ENCODE measurements around the gene RBM47.
"Not testable (repeated sequence)": the region's sequence is repeated elsewhere in the genome, so short reads cannot be mapped to it uniquely, and the experiment has no call there.

The RBM47 gene

DNA sequence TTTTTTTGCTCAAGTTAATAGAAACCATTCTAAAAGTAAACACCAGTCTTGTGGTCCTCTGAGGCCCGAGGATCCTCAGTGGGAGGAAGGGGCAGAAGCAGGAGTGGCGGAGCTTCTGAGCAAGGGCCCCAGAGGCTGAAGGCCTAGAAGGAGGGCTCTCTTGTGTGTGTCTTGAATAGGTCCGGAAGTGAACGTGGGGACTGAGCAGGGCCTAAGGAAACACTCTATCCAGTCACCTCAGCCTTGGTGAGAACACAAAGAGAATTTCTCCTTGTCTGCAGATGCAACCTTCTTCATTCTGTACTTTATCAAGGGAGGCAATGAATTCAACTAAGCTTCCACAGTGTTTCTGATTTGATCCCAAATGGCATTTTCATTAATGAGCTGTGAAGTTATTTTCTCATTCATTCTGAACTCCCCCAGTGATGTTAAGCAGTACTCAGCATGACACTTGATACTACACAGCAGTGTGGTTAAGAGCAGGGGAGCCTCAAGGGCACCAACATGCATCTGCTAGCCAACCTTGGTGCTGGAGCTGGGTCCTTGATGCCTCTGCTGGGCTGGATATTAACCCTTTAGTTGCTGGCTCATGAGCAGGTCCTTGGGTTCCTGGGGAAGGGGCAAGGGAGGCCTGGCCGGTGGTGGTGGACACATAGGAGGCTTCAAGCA lies 64.7 kb downstream of the RBM47 start:
- DNase-seq (ENCODE audit: low read depth in 1 of 2, low spot score in 1 of 2) = no peak

DNA sequence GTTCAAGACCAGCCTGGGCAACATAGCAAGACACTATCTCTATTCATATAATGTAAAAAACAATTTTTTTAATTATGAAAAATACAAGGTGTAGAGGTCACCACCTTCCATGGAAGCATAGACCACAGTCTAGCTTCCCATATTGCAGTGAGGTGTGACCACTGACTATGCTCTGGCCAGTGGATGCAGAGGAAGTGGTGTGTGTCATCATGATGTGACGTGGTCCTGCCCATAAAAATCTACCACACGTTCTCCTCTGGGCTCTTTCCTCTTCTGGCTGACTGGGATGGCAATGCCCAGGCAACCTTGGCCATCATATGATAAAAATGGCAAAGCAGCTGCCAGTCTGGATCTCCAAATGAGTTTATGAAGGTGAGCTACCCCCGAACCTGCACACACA lies 65.7 kb downstream of the RBM47 start:
- no peak for DNase-seq (ENCODE audit: low read depth in 1 of 2, low spot score in 1 of 2)

DNA sequence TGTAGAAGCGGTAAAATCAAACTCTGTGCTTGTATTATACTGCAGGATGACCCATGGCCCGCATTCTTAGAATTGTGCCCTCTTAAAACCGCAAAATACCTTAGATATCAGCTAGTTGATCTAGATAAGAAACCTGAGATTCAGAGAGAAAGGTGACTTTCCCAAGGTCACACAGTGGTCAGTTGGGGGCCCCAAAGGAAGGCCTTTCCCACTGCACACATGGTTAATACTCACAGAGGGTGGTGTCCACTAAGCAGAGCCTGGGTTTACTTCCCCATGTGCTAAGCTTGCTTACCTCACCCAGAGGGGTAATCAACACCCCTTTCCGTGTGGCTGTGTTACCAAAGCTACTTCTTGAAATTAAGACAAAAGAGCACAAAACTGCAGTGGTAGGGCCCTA lies 66.3 kb downstream of the RBM47 start:
- DNase-seq (ENCODE audit: low read depth in 1 of 2, low spot score in 1 of 2) = no peak

DNA sequence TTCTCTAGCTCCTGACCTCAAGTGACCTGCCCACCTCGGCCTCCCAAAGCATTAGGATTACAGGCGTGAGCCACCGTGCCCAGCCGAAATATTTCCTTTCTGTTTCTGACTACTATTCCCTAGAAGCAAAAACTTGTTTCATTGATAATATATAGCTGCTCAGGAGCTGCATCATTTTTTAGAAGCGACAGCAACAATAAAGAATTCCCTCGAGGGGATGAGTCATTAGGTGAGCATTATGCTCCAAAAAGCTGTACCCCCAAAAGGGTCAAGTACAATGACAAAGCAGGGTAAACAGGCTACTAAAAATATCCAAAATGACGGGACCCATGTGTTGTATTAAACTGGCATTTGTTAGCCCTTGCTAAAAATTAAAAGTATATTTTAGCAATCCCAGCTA lies 67.0 kb downstream of the RBM47 start:
- DNase-seq (ENCODE audit: low read depth in 1 of 2, low spot score in 1 of 2) = no peak

DNA sequence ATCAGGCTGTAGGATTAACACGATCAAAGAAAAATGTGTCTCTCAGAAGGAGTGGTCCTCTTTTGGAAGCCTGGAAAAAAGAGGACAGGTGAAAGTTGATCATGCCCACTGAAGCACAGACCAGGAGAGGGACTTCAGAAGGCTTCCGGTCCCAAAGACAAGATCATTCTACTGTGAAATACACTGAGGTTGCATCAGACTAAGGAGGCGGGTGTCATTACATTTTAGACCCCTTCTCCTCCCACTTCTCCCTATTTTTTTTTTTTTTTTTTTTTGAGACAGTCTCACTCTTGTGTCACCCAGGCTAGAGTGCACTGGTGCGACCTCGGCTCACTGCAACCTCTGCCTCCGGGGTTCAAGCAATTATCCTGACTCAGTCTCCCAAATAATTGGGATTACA lies 67.5 kb downstream of the RBM47 start:
- no peak for DNase-seq (ENCODE audit: low read depth in 1 of 2, low spot score in 1 of 2)

DNA sequence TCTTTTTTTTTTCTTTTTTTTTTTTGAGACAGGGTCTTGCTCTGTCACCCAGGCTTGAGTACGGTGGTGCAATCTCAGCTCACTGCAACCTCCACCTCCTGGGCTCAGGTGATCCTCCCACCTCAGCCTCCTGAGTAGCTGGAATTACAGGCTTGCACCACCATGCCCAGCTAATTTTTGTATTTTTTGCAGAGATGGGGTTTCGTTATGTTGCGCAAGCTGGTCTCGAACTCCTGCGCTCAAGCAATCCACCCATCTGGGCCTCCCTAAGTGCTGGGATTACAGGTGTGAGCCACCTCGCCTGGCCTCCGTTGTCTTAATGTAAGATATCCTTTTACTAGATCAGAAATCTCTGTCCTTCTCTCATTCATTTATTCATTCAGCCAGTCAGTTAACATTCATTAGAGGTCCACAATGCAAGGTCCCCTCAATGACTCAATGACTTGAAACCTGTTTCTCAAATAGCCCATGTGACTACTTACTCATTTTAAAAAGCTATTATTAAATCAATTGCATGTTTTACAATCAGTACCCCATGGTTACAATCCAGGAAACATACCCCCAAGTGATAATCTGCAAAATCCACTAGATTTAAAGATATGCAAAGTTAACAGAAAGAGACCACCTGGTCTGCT lies 68.0 kb downstream of the RBM47 start:
- DNase-seq (ENCODE audit: low read depth in 1 of 2, low spot score in 1 of 2) = not testable (repeated sequence)

DNA sequence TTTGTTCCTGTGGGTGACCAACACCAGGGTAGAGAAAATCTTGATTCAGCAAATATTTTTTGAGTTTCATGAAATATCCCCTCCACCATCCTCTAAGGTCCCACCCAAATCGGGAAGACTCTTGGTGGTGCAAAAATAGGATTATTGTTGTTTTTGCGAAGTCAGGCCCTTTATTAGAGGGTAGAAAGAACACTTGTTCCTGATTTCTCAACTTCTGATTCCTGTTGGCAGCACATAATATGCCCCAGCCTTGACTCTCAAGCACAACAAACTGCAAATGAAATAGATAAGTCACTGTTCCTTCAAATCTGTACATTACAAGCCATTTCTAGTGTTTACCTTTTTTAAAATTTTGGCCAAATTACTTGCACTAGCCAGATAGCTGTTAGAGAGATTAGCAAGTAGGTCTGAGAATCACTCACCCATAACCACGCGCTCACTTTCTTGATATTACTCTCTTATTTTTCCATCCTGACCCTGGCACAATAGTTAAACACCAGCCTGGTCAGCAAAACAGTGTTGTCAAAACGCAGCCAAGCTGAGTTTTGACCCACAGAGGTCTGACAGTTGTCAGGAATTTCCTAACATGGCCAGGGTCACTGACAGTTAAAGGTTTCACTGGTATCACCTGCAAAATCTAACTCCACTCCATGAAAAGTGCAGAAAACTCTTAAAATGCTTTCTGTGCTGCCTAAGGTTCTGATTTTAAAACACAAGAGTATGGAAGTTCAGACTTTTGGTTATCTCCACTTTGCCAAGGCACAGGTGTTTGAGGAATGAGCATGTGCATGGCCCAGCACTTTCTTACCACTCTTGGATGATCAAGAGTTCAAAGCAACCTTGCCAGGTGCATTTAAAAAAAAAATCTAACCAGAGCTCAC lies 69.8 kb downstream of the RBM47 start:
- DNase-seq (ENCODE audit: low read depth in 1 of 2, low spot score in 1 of 2) = no peak

DNA sequence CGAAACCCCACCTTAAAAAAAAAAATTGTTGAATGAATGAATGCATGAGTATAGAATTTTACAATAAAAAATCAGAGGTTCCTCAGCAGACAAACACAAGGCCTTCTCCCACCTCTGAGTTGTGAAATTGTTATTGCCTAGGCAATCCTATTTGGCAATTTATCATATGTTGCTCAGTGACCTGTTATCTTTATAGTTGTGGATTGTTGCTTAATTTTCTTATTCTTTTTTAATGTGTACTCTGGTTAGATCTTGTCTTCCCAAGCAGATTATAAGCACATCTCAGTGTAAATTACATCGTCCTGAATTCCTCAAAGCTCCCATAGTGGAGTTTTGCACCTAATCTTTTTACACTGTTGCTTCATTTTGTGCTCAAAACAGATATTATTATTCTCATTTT lies 71.9 kb downstream of the RBM47 start:
- no peak for DNase-seq (ENCODE audit: low read depth in 1 of 2, low spot score in 1 of 2)

DNA sequence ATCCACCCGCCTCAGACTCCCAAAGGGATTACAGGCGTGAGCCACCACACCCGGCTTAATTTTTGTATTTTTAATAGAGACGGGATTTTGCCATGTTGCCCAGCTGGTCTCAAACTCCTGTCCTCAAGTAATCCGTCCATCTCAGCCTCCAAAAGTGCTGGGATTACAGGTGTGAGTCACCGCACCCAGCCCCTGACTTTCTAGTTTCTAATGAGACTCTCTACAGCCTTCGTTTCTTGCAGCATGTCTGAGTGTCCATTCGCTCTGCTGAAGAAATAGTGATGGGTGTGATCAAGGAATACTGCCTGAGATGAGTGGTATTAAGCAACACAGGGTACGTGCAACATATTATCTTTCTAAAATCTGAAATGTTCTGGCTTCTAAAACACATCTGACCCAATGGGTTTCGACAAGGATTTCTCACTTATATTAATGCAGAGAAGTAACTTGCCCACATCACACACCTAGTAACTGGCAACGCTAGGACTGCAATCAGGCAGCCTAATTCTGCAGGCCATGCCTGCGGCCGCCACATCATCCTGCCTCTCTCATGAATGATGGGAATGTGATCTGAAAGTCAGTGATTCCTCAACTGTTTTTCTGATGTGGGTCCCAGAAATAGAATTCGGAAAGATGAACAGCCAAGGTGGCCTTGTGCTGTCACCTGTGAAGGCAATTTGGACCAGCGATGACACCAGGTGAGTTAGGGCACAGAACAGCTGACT lies 74.3 kb downstream of the RBM47 start:
- no peak for DNase-seq (ENCODE audit: low read depth in 1 of 2, low spot score in 1 of 2)

DNA sequence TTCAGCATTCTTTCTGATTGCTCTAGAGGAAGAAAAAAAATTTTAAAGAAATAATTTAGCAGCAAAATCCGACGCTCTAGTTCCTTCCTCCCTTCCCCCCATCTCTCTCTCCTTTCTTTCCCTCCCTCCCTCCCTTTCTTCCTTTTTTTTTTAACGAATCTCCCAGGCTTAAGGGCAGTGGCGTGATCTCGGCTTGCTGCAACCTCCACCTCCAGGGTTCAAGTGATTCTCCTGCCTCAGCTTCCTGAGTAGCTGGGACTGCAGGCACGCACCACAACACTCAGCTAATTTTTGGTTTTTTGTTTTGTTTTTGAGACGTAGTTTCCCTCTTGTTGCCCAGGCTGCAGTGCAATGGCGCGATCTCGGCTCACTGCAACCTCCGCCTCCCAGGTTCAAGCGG lies 75.0 kb downstream of the RBM47 start:
- DNase-seq (ENCODE audit: low read depth in 1 of 2, low spot score in 1 of 2) = not testable (repeated sequence)

DNA sequence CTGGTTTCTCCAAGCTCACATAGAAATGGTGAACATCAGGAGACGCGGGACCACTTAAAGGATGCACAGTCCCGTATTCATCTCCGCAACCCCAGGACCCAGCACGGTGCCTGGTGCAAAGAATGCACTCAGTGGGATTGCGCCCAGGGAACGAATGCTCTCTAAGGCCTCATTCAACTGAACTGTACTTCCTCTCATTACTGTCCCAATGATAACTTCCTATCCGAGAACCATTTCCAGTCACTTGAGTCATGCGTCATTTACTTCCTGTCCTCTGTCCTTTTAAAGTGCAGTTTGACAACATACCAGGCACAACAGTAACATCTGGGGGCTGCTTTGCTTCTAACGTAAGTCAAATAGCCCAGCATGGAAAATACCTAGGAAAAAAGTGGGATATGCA lies 75.7 kb downstream of the RBM47 start:
- no peak for DNase-seq (ENCODE audit: low read depth in 1 of 2, low spot score in 1 of 2)

DNA sequence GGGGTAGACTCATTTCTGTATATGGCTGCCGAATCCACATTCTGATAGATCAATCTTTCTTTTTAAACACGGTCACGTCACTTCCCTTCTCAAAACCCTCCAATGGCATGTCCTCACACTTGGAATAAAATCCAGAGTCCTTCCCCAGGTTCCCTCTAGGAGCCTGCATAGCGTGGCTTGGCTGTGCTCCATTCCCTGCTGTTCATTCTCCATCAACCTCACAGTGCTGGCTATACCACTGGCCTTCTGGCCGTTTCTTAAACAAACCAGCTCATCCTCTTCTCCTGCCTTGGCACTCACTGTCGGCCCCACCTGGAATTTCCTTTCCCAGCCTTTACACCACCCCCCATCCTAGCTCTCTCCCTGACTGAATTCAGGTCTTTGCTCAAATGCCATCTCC lies 77.1 kb downstream of the RBM47 start:
- no peak for DNase-seq (ENCODE audit: low read depth in 1 of 2, low spot score in 1 of 2)

DNA sequence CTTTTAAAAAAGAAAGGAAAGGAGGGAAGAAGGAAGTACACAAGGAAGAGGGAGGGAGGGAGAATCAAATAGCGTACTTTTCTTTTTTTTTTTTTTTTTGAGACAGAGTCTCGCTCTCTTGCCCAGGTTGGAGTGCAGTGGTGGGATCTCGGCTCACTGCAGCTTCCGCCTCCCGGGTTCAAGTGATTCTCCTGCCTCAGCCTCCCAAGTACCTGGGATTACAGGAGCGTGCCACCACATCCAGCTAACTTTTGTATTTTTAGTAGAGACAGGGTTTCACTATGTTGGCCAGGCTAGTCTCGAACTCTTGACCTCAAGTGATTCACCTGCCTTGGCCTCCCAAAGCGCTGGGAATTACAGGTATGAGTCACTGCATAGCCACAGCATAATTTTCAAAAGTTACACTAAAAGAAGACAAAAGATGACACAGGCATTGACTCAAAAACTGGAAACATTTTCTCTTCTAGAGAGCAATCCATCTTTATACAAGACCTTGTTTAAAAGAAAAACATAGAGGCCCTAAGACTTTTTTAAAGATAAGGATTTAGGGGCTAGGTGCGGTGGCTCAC lies 78.0 kb downstream of the RBM47 start:
- not testable (repeated sequence) for DNase-seq (ENCODE audit: low read depth in 1 of 2, low spot score in 1 of 2)

DNA sequence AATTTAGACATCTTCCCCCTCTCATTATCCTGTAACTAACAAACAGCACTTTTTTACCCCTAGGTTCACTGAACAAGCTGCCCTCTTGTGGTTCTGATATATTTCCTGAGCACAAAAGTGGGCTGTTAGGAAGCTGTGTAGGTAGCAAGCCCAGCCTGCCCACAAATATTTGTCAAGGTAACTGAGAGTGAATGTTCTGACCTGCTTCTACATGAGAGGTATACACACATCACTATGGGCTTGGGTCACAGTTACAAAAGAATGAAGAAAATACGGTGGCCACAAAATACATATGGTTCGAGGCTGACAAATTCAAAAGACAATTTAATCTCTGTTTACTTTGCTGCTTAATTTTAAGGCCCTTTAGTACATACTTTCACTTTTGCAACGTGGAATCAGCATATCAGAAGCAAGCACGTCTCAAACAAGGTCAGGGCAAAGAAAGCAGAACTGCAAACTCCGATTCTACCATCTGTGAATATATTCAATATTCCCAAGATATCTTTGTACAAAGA lies 78.7 kb downstream of the RBM47 start:
- no peak for DNase-seq (ENCODE audit: low read depth in 1 of 2, low spot score in 1 of 2)

DNA sequence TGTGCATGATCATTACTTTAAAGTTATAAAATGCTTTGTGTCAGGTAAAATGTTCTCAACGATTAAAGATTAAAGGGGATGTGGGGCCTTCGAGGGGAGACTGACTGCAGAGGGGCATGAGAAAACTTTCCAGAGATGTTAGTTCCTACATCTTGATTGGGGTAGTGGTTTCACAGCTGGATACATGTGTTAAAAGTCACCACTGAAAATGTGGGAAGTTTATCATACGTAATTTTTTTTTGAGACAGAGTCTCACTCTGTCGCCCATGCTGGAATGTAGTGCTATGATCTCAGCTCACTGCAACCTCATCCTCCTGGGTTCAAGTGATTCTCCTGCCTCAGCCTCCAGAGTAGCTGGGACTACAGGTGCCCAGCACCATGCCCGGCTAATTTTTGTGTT lies 79.5 kb downstream of the RBM47 start:
- no peak for DNase-seq (ENCODE audit: low read depth in 1 of 2, low spot score in 1 of 2)

DNA sequence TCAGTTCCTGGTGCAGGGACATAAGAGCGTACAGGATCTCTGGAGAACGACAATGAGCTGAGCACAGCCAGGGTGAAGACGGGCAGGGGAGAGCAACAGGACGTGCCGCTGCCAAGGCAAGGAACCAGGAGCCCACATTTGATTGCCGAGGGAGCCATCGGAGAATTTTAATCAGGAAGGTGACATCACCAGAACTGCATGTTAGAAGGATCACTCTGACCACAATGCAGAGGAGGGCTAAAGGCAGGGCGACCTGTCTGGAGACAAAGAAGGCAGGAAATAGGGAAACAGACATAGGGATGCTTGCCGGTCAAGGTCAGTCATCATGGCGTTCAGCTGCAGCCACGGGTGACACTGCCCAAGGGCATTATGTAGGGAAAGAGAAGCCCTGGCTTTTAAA lies 81.4 kb downstream of the RBM47 start:
- no peak for DNase-seq (ENCODE audit: low read depth in 1 of 2, low spot score in 1 of 2)

DNA sequence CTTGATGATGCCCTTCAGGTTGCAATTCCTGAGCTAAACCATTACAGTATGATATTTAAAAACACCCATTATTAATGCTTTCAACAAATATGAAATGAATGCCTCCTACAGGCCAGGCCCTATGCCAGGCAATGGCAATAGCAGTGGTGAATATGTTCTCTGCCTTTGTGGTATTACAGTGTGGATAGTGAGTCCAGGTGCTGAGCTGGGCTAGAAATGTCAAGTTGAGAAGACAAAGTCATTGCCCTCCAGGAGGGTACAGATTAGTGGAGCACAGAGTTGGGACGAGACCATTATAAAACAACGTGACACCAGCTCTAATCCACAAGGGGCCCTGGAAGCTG lies 81.9 kb downstream of the RBM47 start:
- no peak for DNase-seq (ENCODE audit: low read depth in 1 of 2, low spot score in 1 of 2)

DNA sequence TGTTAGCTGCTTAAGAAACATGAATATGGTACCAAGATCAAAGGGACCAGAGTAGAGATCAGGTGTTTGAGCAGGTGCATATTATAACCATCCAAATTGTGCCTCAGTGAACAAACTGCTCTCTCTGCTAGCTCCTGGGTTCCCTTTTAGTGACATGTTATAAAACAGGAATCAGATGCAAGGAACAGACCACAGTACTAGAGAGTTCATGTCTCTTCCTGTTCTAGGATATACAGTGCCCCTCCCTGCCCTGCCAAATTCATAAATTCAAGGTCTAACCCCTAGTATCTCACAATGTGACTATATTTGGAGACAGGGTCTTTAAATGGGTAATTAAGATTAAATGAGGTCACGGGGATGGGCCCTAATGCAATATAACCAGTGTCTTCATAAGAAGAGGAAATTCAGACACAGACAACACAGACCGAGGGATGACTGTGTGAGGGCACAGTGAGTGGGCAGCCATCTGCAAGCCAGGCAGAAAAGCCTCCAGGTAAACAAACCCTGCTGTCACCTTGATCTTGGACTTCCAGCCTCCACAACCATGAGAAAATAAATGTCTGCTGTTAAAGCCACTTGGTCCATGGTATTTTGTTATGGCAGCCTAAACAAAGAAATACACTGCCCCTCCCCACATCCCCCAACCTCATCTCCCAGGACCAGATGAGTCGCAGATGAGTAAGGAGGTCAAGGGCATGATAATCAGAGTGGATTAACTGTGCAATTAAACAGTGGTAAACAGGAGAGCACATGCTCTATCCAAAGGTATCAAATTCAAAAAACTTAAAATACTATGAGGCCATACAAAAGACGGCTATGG lies 82.5 kb downstream of the RBM47 start:
- DNase-seq (ENCODE audit: low read depth in 1 of 2, low spot score in 1 of 2) = no peak

DNA sequence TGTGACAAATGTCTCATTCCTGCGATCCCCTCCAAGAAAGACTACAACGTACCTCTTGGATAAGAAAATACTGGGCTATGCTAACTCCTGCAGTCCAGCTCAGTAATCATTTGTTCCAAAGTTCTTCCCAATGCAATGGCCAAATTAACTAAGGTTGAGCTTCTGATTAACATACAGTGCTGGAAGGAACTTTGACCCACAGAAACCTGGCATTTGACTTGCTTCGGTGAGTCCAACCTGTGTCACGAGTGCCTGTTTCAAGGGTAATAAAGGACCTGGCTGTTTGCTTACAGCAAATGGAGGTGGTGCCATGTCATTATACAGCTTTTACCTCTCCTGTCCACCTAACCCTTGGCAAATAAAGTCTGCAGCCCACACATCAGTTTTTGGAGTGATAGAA lies 83.2 kb downstream of the RBM47 start:
- no peak for DNase-seq (ENCODE audit: low read depth in 1 of 2, low spot score in 1 of 2)

DNA sequence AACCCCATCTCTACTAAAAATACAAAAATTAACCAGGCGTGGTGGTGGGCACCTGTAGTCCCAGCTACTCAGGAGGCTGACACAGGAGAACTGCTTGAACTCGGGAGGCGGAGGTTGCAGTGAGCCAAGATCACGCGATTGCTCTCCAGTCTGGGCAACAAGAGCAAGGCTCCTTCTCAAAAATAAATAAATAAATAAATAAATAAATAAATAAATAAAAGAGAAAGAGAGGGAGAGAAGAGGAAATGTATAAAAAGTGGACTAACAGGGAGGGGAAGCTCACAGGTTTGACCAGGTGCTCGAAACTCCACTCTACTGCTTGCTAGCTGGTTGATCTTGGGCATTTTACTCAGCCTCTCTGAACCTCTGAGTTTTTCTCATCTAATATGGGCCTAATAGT lies 84.2 kb downstream of the RBM47 start:
- DNase-seq (ENCODE audit: low read depth in 1 of 2, low spot score in 1 of 2) = not testable (repeated sequence)
